Naive thymus-derived CD8-positive, alpha-beta T cell (primary cell): ENCODE measurements around the gene ZFYVE21. TPM values are rescaled to one million over a fixed set of nuclear protein-coding genes. Genes with fewer than 3 reads are reported as not detected.

Experiments used
- ATAC-seq, 2 donors: fragments of 150-1000 bp; cut with Tn5 transposase in 1 of 2; sonication (Bioruptor Pico), chemical (Tn5 transposase) in 1 of 2; 1 replicate in 1 of 2; 2 replicates in 1 of 2; pipeline ENCODE4 v1.10.0; 2021; ENCODE audit warnings: mild to moderate bottlenecking in 2 of 2, moderate library complexity in 2 of 2
- POLR2A ChIA-PET: fragments of 350-600 bp; sonication (Branson Sonifier 250); formaldehyde crosslinking; loops from one replicate; lab custom pipeline; 2021; ENCODE audit warnings: antibody characterized with exemption; lab: Charles Lee
- DNase-seq, 10 donors: peaks; one replicate each; pipeline versions ENCODE4 v3.0.0 to v3.0.0-alpha.2; 2020 to 2022
- H3K27ac Mint-ChIP-seq, 10 donors: one replicate each; pipeline ENCODE4 v1.8.0; 2020 to 2022; ENCODE audit warnings: mild to moderate bottlenecking in 10 of 10, mixed read lengths in 10 of 10, moderate library complexity in 4 of 10, inconsistent platforms in 1 of 10
- H3K27me3 Mint-ChIP-seq, 5 donors: one replicate each; pipeline ENCODE4 v1.8.0; 2021 to 2022; ENCODE audit warnings: mixed read lengths in 5 of 5
- H3K36me3 Mint-ChIP-seq, 3 donors: one replicate each; pipeline ENCODE4 v1.8.0; 2020 to 2022; ENCODE audit warnings: mixed read lengths in 3 of 3, mild to moderate bottlenecking in 2 of 3, inconsistent platforms in 1 of 3
- H3K4me1 Mint-ChIP-seq, 4 donors: one replicate each; pipeline ENCODE4 v1.8.0; 2021 to 2022; ENCODE audit warnings: mixed read lengths in 4 of 4
- H3K4me3 Mint-ChIP-seq, 10 donors: one replicate each; pipeline ENCODE4 v1.8.0; 2020 to 2022; ENCODE audit warnings: mild to moderate bottlenecking in 10 of 10, mixed read lengths in 10 of 10, moderate library complexity in 6 of 10, inconsistent platforms in 1 of 10
- H3K9me3 Mint-ChIP-seq, 9 donors: one replicate each; pipeline ENCODE4 v1.8.0; 2020 to 2022; ENCODE audit warnings: mixed read lengths in 9 of 9, mild to moderate bottlenecking in 3 of 9, inconsistent platforms in 1 of 9, moderate library complexity in 1 of 9
- polyA plus RNA-seq, 3 donors: library from polyadenylated mRNA; unstranded; fragments of 300-500 nt; fragmentation: Illumina TruSeq; gene quantifications; one replicate each; pipeline ENCODE4 v1.2.3, GENCODE V29; 2021
- total RNA-seq, 8 experiments: library from RNA in 2 of 8; stranded (reverse) in 2 of 8; gene quantifications; one replicate each; pipeline ENCODE4 v1.2.3 and lab custom pipeline; 2021 to 2026

Gene ZFYVE21
- total RNA-seq (10 to 100 TPM; 13.5 to 16.9 TPM), polyA plus RNA-seq (1 to 10 TPM; 7.7 to 8.7 (median 8.1) TPM), total RNA-seq (lab: John Stamatoyannopoulos, UW) (4.2 to 19.4 (median 10.3) reads per million in 6 experiments)

DNA sequence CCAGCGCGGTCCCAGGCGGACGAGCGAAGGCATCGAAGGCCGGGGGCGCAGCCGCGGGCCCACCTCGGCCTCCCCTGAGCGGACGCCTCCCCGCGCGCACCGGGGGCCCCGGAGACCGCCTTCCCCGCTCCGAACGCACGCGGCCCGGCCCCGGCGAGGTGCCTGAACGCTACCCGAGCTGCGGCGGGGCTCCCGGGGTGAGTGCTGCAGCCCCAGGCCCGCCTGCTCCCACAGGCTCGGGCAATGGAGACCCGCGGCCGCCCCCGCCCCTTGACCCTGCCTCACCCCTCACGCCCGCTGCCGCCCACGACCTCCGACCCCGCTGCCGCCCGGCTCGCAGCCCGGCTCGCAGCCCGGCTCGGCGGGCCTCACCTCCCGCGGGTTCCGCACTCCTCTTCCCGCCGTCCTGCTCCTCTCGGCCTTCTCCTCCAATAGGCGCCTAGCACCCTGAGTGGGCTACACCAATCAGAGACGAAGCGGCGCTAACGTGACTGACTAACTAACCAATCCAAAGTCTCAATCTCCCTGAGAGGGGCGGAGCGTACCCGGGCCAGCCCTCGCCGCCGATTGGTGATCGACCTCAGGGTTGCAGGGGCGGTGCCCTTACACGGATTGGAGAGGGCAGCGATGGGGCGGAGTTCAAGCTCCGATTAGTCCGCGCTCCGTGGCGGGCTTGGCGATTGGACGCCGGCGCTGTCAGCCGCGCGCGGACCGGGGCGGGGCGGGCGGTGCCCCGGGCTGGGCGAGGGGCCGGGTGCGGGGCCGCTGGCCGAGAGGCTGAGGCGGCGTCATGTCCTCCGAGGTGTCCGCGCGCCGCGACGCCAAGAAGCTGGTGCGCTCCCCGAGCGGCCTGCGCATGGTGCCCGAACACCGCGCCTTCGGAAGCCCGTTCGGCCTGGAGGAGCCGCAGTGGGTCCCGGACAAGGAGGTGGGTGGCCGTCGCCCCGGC lies at the start of gene ZFYVE21, which contains the start of gene XRCC3:
Gene ZFYVE21, plus strand, starts transcription at position 759 of the 949 bp plus-strand sequence. Its CDS starts 32 bp downstream, at position 791.
Gene XRCC3, minus strand, starts transcription at position 400 of the 949 bp plus-strand sequence. CDS start 4,364 bp downstream, outside the sequence.
- H3K4me1 Mint-ChIP-seq: peaks cover 19 to 55% (median 52%) of the 10 kb centered on the region in 4 donors
- peak within 1 kb of the TSS; percentile 86 to 99 (median 90) for H3K4me3 Mint-ChIP-seq
- POLR2A ChIA-PET: interaction anchor here (0.5 to 1.9 kb wide), 7 partner anchors 9 to 254 kb away, joined by 3 to 6 read pairs (median 5); partner anchors contain the start of gene KLC1
- H3K27ac Mint-ChIP-seq: peak within 1 kb of the TSS; percentile 69 to 98 (median 86)
- H3K9me3 Mint-ChIP-seq: no peaks in the 10 kb centered on the region
- DNase-seq (peak; percentile 96 to 100 (median 100)), ATAC-seq (peak; percentile 93 to 96)
- no peaks in the 10 kb centered on the region for H3K27me3 Mint-ChIP-seq
- H3K36me3 Mint-ChIP-seq: peaks cover 0 to 2% (median 0%) of the 10 kb centered on the region in 3 donors

DNA sequence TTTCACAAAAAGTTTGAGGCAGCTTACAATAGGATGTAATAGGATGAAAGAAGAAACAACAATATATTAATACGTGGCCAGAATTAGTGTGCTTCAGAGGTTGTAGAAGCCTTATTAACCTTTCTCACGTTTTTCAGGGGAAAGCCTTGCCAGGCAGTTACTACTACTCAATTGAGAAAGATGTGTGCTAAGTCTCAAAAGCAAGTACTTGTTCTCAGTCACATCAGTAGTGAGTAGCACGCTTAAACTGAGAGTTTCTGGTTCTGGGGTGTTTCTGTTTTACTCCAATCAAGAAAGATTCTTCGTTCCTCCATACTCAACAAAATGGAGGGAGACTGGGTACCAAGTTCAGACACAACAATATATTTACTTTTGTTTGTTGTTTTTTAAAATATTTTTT lies 47.9 kb upstream of the ZFYVE21 start:
- DNase-seq: no peak
- POLR2A ChIA-PET: no interaction called here
- H3K27ac Mint-ChIP-seq: no peak overlapping the region
- no peak for ATAC-seq
- no peaks in the 10 kb centered on the region for H3K27me3 Mint-ChIP-seq
- peaks cover 0 to 5% (median under 1%) of the 10 kb centered on the region in 4 donors for H3K4me1 Mint-ChIP-seq
- no peaks in the 10 kb centered on the region for H3K9me3 Mint-ChIP-seq
- H3K4me3 Mint-ChIP-seq: no peak overlapping the region
- H3K36me3 Mint-ChIP-seq: peaks cover 6 to 98% (median 14%) of the 10 kb centered on the region in 3 donors

DNA sequence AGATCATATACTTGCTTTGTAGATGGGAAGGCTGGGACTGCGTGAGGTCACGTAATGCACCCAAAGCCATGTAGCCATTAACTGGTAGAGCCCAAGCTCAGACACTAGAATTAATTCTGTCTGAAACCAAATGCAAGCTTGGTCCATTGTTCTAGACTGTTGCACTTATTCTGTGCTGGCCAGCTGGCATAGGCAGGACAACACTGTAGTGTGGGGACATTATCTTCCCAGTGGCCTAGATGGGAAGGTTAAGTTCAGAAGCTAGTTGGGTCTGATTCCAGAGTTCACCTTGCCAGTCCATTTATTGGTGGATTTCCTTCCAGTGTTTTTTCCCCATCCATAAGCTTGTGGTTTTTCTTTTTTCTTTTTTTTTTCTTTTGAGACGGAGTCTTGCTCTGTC lies 47.5 kb upstream of the ZFYVE21 start:
- Mint-ChIP-seq H3K4me1 (peaks cover 0 to 5% (median under 1%) of the 10 kb centered on the region in 4 donors), H3K27ac (peak overlapping the region in 1 of 10 donors; percentile 67), H3K27me3 (no peaks in the 10 kb centered on the region), H3K9me3 (no peaks in the 10 kb centered on the region), H3K4me3 (no peak overlapping the region), H3K36me3 (peaks cover 9 to 98% (median 14%) of the 10 kb centered on the region in 3 donors)
- DNase-seq (no peak), ATAC-seq (no peak)
- POLR2A ChIA-PET: no interaction called here

DNA sequence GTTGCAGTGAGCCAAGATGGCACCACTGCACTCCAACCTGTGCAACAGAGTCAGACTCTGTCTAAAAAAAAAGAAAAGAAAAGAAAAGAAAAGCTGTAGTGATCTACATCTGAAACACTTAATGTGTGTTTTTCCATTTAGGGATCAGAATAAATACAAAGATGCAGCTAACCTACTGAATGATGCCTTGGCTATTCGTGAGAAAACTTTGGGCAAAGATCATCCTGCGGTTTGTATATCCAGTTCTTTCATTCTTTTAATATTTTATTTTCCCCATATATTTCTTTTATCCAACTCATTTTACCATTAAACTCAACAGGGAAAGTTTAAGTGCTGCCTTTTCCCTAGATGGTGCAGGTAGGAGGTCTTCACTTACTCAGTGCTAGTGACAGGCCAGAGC lies 46.2 kb upstream of the ZFYVE21 start:
- H3K36me3 Mint-ChIP-seq: peaks cover 9 to 96% (median 16%) of the 10 kb centered on the region in 3 donors
- H3K9me3 Mint-ChIP-seq: no peaks in the 10 kb centered on the region
- no peak overlapping the region for H3K27ac Mint-ChIP-seq
- ATAC-seq (no peak), DNase-seq (no peak)
- POLR2A ChIA-PET: no interaction called here
- no peak overlapping the region for H3K4me3 Mint-ChIP-seq
- H3K4me1 Mint-ChIP-seq: peaks cover 0 to 2% (median under 1%) of the 10 kb centered on the region in 4 donors
- no peaks in the 10 kb centered on the region for H3K27me3 Mint-ChIP-seq

DNA sequence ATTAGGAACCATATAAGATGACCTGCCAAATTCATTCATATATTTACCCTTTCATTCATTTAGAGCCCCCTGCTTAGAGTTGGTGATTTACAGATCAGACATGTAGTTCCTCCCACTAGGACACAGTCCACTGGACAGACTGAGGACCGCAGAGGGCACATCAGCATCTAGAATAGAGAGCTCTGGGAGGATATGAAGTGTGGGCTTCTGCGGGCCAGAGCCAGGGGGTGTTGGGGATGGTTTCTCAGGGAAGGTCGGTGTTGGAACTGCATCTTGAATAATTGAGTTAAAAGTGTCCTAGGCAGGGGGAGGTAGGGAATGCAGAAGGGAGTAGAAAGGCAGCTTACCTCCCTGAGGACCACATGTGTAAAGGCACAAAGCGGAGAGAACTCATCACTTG lies 43.7 kb upstream of the ZFYVE21 start:
- H3K27me3 Mint-ChIP-seq: no peaks in the 10 kb centered on the region
- no peak overlapping the region for H3K4me3 Mint-ChIP-seq
- ATAC-seq (no peak), DNase-seq (no peak)
- no peaks in the 10 kb centered on the region for H3K9me3 Mint-ChIP-seq
- H3K36me3 Mint-ChIP-seq: peaks cover 9 to 95% (median 24%) of the 10 kb centered on the region in 3 donors
- H3K4me1 Mint-ChIP-seq: no peaks in the 10 kb centered on the region
- H3K27ac Mint-ChIP-seq: peak overlapping the region in 4 of 10 donors; percentile 16 to 85 (median 48)
- POLR2A ChIA-PET: no interaction called here

DNA sequence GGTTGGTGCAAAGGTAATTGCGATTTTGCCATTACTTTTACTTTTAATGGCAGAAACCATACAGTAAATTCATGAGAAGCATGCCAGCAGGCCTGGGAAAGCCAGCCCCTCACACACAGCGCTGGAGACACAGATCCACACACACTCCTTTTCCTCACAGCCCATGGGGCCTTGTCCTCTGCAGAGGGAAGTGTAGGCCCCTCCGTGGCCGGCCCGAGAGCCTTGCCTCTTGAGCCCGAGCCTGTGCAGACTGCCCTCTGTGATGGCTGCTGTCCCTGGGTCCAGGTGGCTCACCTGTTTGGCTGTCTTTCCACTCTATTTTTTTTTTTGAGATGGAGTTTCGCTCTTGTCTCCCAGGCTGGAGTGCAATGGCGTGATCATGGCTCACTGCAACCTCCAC lies 39.7 kb upstream of the ZFYVE21 start:
- POLR2A ChIA-PET: no interaction called here
- ATAC-seq: no peak
- Mint-ChIP-seq H3K4me1 (peaks cover 0 to 7% (median 3%) of the 10 kb centered on the region in 4 donors), H3K9me3 (no peaks in the 10 kb centered on the region), H3K36me3 (peaks cover 6 to 94% (median 26%) of the 10 kb centered on the region in 3 donors), H3K27ac (peak overlapping the region in 1 of 10 donors; percentile 67), H3K27me3 (no peaks in the 10 kb centered on the region), H3K4me3 (no peak overlapping the region)
- DNase-seq: no peak

DNA sequence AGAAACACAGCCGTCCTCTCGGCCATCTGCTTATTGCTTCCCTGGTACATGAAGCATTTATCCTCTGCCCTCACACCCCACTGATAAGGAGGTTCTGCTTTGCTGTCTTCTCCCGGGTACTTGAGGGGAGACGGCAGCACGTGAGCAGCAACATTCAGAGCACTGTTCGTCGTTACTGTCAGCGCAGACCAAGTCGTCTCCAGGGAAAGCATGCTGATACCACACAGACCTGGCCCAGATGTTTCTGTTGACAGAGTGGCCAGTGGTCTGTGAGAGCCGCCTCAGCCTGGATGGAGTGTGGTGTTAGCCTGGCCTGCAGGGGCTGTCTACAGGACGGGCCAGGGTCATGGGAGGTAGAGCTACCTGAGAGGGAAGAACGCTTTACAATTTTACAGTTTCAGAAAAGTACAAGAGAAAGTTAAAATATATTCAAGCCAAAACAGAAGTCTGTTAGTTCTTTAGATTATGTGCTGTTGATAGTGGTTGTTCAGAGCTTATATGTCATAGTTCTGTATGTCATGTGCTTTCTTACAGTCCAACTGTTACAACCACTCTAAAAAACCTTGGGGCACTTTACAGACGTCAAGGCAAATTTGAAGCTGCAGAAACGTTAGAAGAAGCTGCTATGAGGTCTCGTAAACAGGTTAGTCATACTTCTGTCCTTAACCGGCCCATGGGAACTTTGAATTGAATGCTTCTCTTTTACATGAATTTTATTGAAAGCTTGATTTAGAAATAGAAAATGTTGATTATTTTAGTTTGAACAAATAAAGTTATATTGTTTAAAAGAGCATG lies 38.5 kb upstream of the ZFYVE21 start:
- Mint-ChIP-seq H3K27ac (peak overlapping the region in 2 of 10 donors; percentile 20 to 63), H3K4me3 (no peak overlapping the region), H3K27me3 (no peaks in the 10 kb centered on the region), H3K36me3 (peaks cover 6 to 94% (median 19%) of the 10 kb centered on the region in 3 donors), H3K4me1 (peaks cover 0 to 7% (median 3%) of the 10 kb centered on the region in 4 donors), H3K9me3 (no peaks in the 10 kb centered on the region)
- ATAC-seq (no peak), DNase-seq (no peak)
- POLR2A ChIA-PET: no interaction called here

DNA sequence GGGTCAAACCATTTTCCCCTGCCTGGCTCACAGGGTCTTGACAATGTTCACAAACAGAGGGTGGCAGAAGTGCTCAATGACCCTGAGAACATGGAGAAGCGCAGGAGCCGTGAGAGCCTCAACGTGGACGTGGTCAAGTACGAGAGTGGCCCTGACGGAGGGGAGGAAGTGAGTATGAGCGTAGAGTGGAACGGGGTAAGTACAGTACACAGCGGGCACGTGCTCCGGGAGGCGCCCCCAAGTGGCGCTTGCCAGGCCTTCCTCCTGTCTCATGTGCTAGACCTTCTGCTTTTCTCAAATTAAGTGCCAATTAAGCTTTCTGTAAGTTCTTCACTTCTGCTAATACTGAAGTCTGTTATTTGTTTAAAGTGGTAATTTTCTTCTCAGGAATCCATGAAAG lies 36.3 kb upstream of the ZFYVE21 start:
- Mint-ChIP-seq H3K27ac (peak overlapping the region in 7 of 10 donors; percentile 13 to 93 (median 43)), H3K4me1 (peaks cover 0 to 7% (median 3%) of the 10 kb centered on the region in 4 donors), H3K4me3 (no peak overlapping the region), H3K27me3 (no peaks in the 10 kb centered on the region), H3K9me3 (no peaks in the 10 kb centered on the region), H3K36me3 (peaks cover 0 to 95% (median 19%) of the 10 kb centered on the region in 3 donors)
- ATAC-seq (peak; percentile 93 to 94), DNase-seq (peak in 9 of 10 donors; percentile 5 to 45 (median 25))
- POLR2A ChIA-PET: interaction anchor here (0.5 kb wide), 1 partner anchor 114 kb away, joined by 3 read pairs; no protein-coding TSS in a partner anchor

DNA sequence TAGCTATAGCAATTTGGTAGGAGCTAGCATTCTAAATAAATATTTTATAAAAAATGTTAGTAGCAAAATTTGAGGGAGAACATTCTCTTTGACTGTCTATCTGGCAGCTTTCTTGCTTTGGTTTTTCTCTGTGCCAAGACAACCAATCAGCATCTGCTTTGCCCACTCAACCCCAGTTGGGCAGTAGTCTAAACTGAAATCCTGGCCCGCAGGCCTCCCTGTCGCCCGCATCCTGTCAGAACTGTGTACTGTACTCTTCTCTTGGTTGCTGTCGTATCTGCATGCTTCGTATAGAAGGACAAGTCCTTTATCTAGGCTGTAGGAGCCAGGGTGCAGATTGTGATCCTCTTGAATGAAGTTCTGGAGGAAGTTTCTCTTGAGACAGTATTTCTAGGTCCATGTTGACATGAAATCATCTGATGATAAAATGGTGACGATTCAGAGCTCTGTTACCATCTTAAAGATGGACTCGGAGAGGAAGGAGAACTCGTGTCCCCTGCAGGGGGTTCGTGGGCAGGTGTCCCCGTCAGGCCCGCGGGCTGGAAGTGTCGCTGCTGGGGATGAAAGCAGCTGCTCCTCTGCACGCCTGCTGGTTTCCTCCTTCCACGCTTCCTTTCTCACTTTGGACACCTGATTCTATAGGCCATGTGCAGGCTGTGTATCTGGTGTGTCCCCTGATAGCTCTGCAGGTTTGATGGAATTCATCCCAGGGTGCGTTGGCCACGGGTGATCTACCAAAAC lies 34.9 kb upstream of the ZFYVE21 start:
- ATAC-seq: no peak
- H3K9me3 Mint-ChIP-seq: peaks cover 0 to 2% (median 0%) of the 10 kb centered on the region in 9 donors
- no peaks in the 10 kb centered on the region for H3K27me3 Mint-ChIP-seq
- DNase-seq: no peak
- no peak overlapping the region for H3K4me3 Mint-ChIP-seq
- peaks cover 0 to 7% (median 4%) of the 10 kb centered on the region in 4 donors for H3K4me1 Mint-ChIP-seq
- H3K27ac Mint-ChIP-seq: peak overlapping the region in 2 of 10 donors; percentile 20 to 32
- POLR2A ChIA-PET: interaction anchor here (0.6 kb wide), 2 partner anchors 14 to 50 kb away, joined by 3 to 4 read pairs; no protein-coding TSS in a partner anchor
- peaks cover 0 to 94% (median 14%) of the 10 kb centered on the region in 3 donors for H3K36me3 Mint-ChIP-seq

DNA sequence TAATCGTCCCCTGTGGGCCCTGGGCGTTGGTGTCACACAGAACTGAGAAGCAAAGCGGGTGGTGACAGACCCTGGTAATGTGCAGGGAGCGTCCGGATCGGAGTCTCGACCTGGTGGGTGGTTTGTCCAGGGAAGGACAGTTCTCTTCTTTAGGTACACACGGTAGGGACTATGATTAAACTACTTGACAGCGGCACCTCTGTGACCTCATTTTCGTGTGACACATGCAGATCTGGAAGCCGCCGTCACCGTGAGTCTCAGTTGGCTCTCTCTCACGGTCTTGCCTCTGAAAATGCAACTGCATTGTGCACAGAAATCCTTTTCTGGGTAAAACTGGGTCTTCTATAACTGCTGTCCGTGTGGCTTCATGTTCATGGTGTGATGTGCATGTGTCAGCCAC lies 32.5 kb upstream of the ZFYVE21 start:
- DNase-seq: no peak
- Mint-ChIP-seq H3K27ac (no peak overlapping the region), H3K27me3 (no peaks in the 10 kb centered on the region), H3K4me1 (peaks cover 0 to 7% (median 4%) of the 10 kb centered on the region in 4 donors), H3K36me3 (peaks cover 0 to 93% (median 9%) of the 10 kb centered on the region in 3 donors), H3K4me3 (no peak overlapping the region), H3K9me3 (peaks cover 0 to 2% (median 0%) of the 10 kb centered on the region in 9 donors)
- ATAC-seq: no peak
- POLR2A ChIA-PET: no interaction called here

DNA sequence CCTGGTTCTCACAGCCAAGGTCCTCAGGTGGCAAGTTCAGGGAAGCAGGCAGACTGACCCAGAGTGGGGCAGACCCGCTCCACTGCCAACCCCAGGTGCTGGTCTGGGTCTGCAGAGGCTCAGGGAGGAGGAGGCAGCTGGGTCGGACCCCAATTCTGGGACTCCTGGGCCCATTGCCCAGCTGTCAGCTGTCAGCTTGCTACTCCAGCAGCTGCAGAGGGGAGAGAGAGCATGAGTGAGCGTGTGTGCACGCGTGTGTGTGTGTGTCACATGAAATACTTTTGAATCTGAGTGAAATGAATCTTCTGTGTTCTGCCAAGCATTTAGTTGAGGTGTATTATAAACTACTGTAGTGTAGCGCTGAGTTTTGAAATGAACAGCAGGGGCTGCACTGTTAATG lies 31.1 kb upstream of the ZFYVE21 start:
- no peak overlapping the region for H3K4me3 Mint-ChIP-seq
- POLR2A ChIA-PET: no interaction called here
- no peaks in the 10 kb centered on the region for H3K27me3 Mint-ChIP-seq
- no peak overlapping the region for H3K27ac Mint-ChIP-seq
- ATAC-seq: no peak
- peaks cover 0 to 2% (median 0%) of the 10 kb centered on the region in 9 donors for H3K9me3 Mint-ChIP-seq
- peaks cover 0 to 11% (median under 1%) of the 10 kb centered on the region in 4 donors for H3K4me1 Mint-ChIP-seq
- peaks cover 0 to 92% (median 6%) of the 10 kb centered on the region in 3 donors for H3K36me3 Mint-ChIP-seq
- DNase-seq: no peak
